ENCODE measurements around the gene EPM2A.

- TF ChIP-seq CTCF (conservative IDR thresholded peaks at IDR 0.05 in 1 of 2, IDR thresholded peaks at IDR 0.05 in 1 of 2; ENCODE audit: extremely low read depth in 1 of 2, insufficient read depth in 1 of 2, low read depth in 1 of 2, low read length in 2 of 2) (no peak), EZH2 (IDR thresholded peaks at IDR 0.05; ENCODE audit: borderline replicate concordance, low read length) (no peak)
These were observed 17.3 kb upstream of the EPM2A start for GRCh38 chr6:145752638-145753037.
